ENCODE measurements around the gene GNB4. TPM values are rescaled to one million over a fixed set of nuclear protein-coding genes. Genes with fewer than 3 reads are reported as not detected.

The GNB4 gene
- total and polyA plus RNA-seq, 8 donors: 0.97 to 14.3 (median 1.6) TPM

GRCh38 chr3:179452872-179453271, 1.6 kb upstream of the GNB4 start:
- Histone ChIP-seq H3K36me3 (no peaks in the 10 kb centered on the region), H3K27ac (no peak overlapping the region), H3K4me1 (no peaks in the 10 kb centered on the region), H3K4me3 (no peak overlapping the region), H3K9me3 (no peaks in the 10 kb centered on the region), H3K27me3 (peaks cover 0 to 12% (median 0%) of the 10 kb centered on the region in 4 donors)
- intact Hi-C loops (cut with DNase I): loop anchor here in 1 of 3 donors (10.0 kb wide), 1 partner anchor 102 kb away; no protein-coding TSS in a partner anchor
- TF ChIP-seq CTCF (IDR thresholded peaks at IDR 0.05): no peak
- FAIRE-seq: no peak
- no peak for DNase-seq
- no peak for ATAC-seq
- 70 to 76% methylated on average over 8 of the region's 8 CpGs for WGBS, 2 donors

- peak overlapping the region in 2 of 4 donors; percentile 69 to 84 for H3K27ac ChIP-seq
- H3K9me3 ChIP-seq: no peaks in the 10 kb centered on the region
- H3K4me1 ChIP-seq: no peaks in the 10 kb centered on the region
- no peaks in the 10 kb centered on the region for H3K36me3 ChIP-seq
- no peak for TF ChIP-seq CTCF (IDR thresholded peaks at IDR 0.05)
- H3K27me3 ChIP-seq: peaks cover 0 to 14% (median 0%) of the 10 kb centered on the region in 4 donors
- 53 to 57% methylated on average over 6 of the region's 6 CpGs for WGBS, 2 donors
- intact Hi-C loops (cut with DNase I): loop anchor here in 1 of 3 donors (10.0 kb wide), 1 partner anchor 103 kb away; no protein-coding TSS in a partner anchor
- DNase-seq (no peak), FAIRE-seq (no peak), ATAC-seq (no peak)
- peak overlapping the region in 1 of 4 donors; percentile 66 for H3K4me3 ChIP-seq
Observed at GRCh38 chr3:179452176-179452564, 900 bp upstream of the GNB4 start.

- Histone ChIP-seq H3K27me3 (peaks cover 0 to 11% (median 0%) of the 10 kb centered on the region in 4 donors), H3K9me3 (no peaks in the 10 kb centered on the region), H3K4me1 (no peaks in the 10 kb centered on the region), H3K4me3 (peak overlapping the region; percentile 29 to 66 (median 50)), H3K27ac (peak overlapping the region in 3 of 4 donors; percentile 44 to 84 (median 69)), H3K36me3 (no peaks in the 10 kb centered on the region)
- ATAC-seq (peak; percentile 53 to 69 (median 58)), FAIRE-seq (no peak), DNase-seq (peak in 2 of 6 donors; percentile 14 to 46)
- 4 to 6% methylated on average over 42 to 43 of the region's 43 CpGs for WGBS, 2 donors
- no peak for TF ChIP-seq CTCF (IDR thresholded peaks at IDR 0.05)
- intact Hi-C loops (cut with DNase I): loop anchor here in 1 of 3 donors (10.0 kb wide), 1 partner anchor 104 kb away; no protein-coding TSS in a partner anchor
Observed at GRCh38 chr3:179450901-179451264, 387 bp downstream of the GNB4 start.

GRCh38 chr3:179450261-179450701, 989 bp downstream of the GNB4 start:
- Histone ChIP-seq H3K4me3 (peak overlapping the region in 2 of 4 donors; percentile 47 to 66), H3K9me3 (no peaks in the 10 kb centered on the region), H3K27me3 (peaks cover 0 to 16% (median 0%) of the 10 kb centered on the region in 4 donors), H3K27ac (peak overlapping the region in 2 of 4 donors; percentile 69 to 84), H3K4me1 (no peaks in the 10 kb centered on the region), H3K36me3 (no peaks in the 10 kb centered on the region)
- WGBS, 2 donors: 68 to 72% methylated on average over 12 of the region's 12 CpGs
- intact Hi-C loops (cut with DNase I): loop anchor here in 1 of 3 donors (10.0 kb wide), 1 partner anchor 105 kb away; no protein-coding TSS in a partner anchor
- no peak for DNase-seq
- no peak for TF ChIP-seq CTCF (IDR thresholded peaks at IDR 0.05)
- FAIRE-seq: no peak
- ATAC-seq: no peak

GRCh38 chr3:179449636-179450035, 1.6 kb downstream of the GNB4 start:
- intact Hi-C loops (cut with DNase I): loop anchor here in 1 of 3 donors (10.0 kb wide), 1 partner anchor 105 kb away; no protein-coding TSS in a partner anchor
- Histone ChIP-seq H3K36me3 (no peaks in the 10 kb centered on the region), H3K4me3 (peak overlapping the region in 1 of 4 donors; percentile 66), H3K27me3 (peaks cover 0 to 16% (median 0%) of the 10 kb centered on the region in 4 donors), H3K27ac (no peak overlapping the region), H3K4me1 (no peaks in the 10 kb centered on the region), H3K9me3 (no peaks in the 10 kb centered on the region)
- DNase-seq (no peak), FAIRE-seq (no peak), ATAC-seq (no peak)
- WGBS, 2 donors: 81 to 83% methylated on average over 2 of the region's 2 CpGs
- no peak for TF ChIP-seq CTCF (IDR thresholded peaks at IDR 0.05)
